DMS153 (cell line): ENCODE results near the gene DKC1.
"Not testable (repeated sequence)": the region's sequence is repeated elsewhere in the genome, so short reads cannot be mapped to it uniquely, and the experiment has no call there.

Experiments
- DNase-seq: peaks from one replicate; lab custom pipeline; 2025; lab: John Stamatoyannopoulos, UW

DKC1 gene

GRCh38 chrX:154819771-154820341, 57.2 kb downstream of the DKC1 start:
- DNase-seq: no peak

GRCh38 chrX:154821523-154821922, 58.9 kb downstream of the DKC1 start:
- no peak for DNase-seq

- no peak for DNase-seq
These were observed 59.4 kb downstream of the DKC1 start for GRCh38 chrX:154822029-154822428.

GRCh38 chrX:154824638-154825037, 62.0 kb downstream of the DKC1 start:
- DNase-seq: no peak

- DNase-seq: not testable (repeated sequence)
These were observed 62.9 kb downstream of the DKC1 start for GRCh38 chrX:154825586-154825985.
